GM23338 (cell line): ENCODE data around the gene ADPGK. TPM values are rescaled to one million over a fixed set of nuclear protein-coding genes. Genes with fewer than 3 reads are reported as not detected.
"Not testable (repeated sequence)": the region's sequence is repeated elsewhere in the genome, so short reads cannot be mapped to it uniquely, and the experiment has no call there.

Source experiments
- ATAC-seq: fragments of 200-7000 bp; cut with Tn5 transposase; 3 replicates; pipeline ENCODE4 v1.9.1; 2020
- DNase-seq: peaks from one replicate; pipeline ENCODE4 v3.0.0-alpha.2; 2015; ENCODE audit warnings: low spot score
- H2AFZ ChIP-seq: fragments of 200-600 bp; sonication (generic); 2 replicates; pipeline ENCODE4 v1.8.0; 2016; ENCODE audit warnings: antibody characterized with exemption, mild to moderate bottlenecking, moderate library complexity
- H3F3A ChIP-seq: fragments of 200-600 bp; sonication (generic); replicated peaks from 2 replicates; pipeline ENCODE4 v1.8.0; 2017; ENCODE audit warnings: antibody characterized with exemption, mixed run types, low read depth
- H3K27ac ChIP-seq: fragments of 200-600 bp; sonication (generic); 2 replicates; pipeline ENCODE4 v1.6.1; 2016; ENCODE audit warnings: low read depth
- H3K27me3 ChIP-seq: fragments of 200-600 bp; sonication (generic); 2 replicates; pipeline ENCODE4 v1.8.0; 2016; ENCODE audit warnings: mild to moderate bottlenecking, mixed run types, moderate library complexity; ENCODE audit not compliant: insufficient read depth
- H3K36me3 ChIP-seq: fragments of 200-600 bp; sonication (generic); 2 replicates; pipeline ENCODE4 v1.8.0; 2016; ENCODE audit warnings: mild to moderate bottlenecking; ENCODE audit not compliant: insufficient read depth
- H3K4me1 ChIP-seq: fragments of 200-600 bp; sonication (generic); 2 replicates; pipeline ENCODE4 v1.8.0; 2016; ENCODE audit warnings: mild to moderate bottlenecking, moderate library complexity; ENCODE audit not compliant: insufficient read depth
- H3K4me2 ChIP-seq: fragments of 200-600 bp; sonication (generic); 2 replicates; pipeline ENCODE4 v1.7.1; 2017; ENCODE audit warnings: mixed run types
- H3K4me3 ChIP-seq: fragments of 200-600 bp; sonication (generic); 2 replicates; pipeline ENCODE4 v1.6.1; 2016; ENCODE audit warnings: mixed run types
- H3K79me2 ChIP-seq: fragments of 200-600 bp; sonication (generic); replicated peaks from 2 replicates; pipeline ENCODE4 v1.8.0; 2017; ENCODE audit warnings: mild to moderate bottlenecking; ENCODE audit not compliant: insufficient read depth
- H3K9me2 ChIP-seq: fragments of 200-600 bp; sonication (generic); 2 replicates; pipeline ENCODE4 v1.8.0; 2017; ENCODE audit not compliant: insufficient read depth
- H4K20me1 ChIP-seq: fragments of 200-600 bp; sonication (generic); replicated peaks from 2 replicates; pipeline ENCODE4 v1.8.0; 2017; ENCODE audit warnings: mild to moderate bottlenecking; ENCODE audit not compliant: insufficient read depth
- H3K27ac Mint-ChIP-seq: 2 replicates; pipeline ENCODE4 v1.8.0; 2020; ENCODE audit warnings: inconsistent platforms, mild to moderate bottlenecking, moderate library complexity, mixed read lengths
- H3K27me3 Mint-ChIP-seq: 3 replicates; pipeline ENCODE4 v1.8.0; 2022; ENCODE audit warnings: low read depth, mild to moderate bottlenecking, moderate library complexity, mixed read lengths, inconsistent platforms; ENCODE audit not compliant: insufficient read depth, poor library complexity
- H3K36me3 Mint-ChIP-seq: 3 replicates; pipeline ENCODE4 v1.8.0; 2021; ENCODE audit warnings: low read depth, mild to moderate bottlenecking, inconsistent platforms, moderate library complexity, mixed read lengths
- H3K4me1 Mint-ChIP-seq: 3 replicates; pipeline ENCODE4 v1.8.0; 2020; ENCODE audit warnings: mild to moderate bottlenecking, inconsistent platforms, mixed read lengths
- H3K4me3 Mint-ChIP-seq: 3 replicates; pipeline ENCODE4 v1.8.0; 2021; ENCODE audit warnings: moderate library complexity, mild to moderate bottlenecking, inconsistent platforms, mixed read lengths
- H3K9me3 Mint-ChIP-seq: 3 replicates; pipeline ENCODE4 v1.8.0; 2020; ENCODE audit warnings: moderate library complexity, mild to moderate bottlenecking, inconsistent platforms, mixed read lengths
- CREB1 ChIP-seq: fragments of 250-450 bp; sonication (Bioruptor Pico); IDR thresholded peaks from 2 replicates; pipeline ENCODE4 v1.5.0; 2020; ENCODE audit warnings: low read depth, mild to moderate bottlenecking, moderate library complexity
- EZH2 ChIP-seq: fragments of 200-600 bp; sonication (generic); IDR thresholded peaks from one replicate; pipeline ENCODE4 v1.8.0; 2017; ENCODE audit warnings: antibody characterized with exemption, mild to moderate bottlenecking, low read depth; ENCODE audit not compliant: unreplicated experiment
- EZH2phosphoT487 ChIP-seq: fragments of 200-600 bp; sonication (generic); IDR thresholded peaks from one replicate; pipeline ENCODE4 v1.8.1; 2018; ENCODE audit warnings: antibody characterized with exemption; ENCODE audit not compliant: unreplicated experiment
- JUNB ChIP-seq: IDR thresholded peaks from one replicate; pipeline ENCODE4 v1.6.1; 2016; ENCODE audit warnings: antibody characterized with exemption; ENCODE audit not compliant: unreplicated experiment
- NANOG ChIP-seq: IDR thresholded peaks from 2 replicates; pipeline ENCODE4 v1.6.1; 2016; ENCODE audit warnings: antibody characterized with exemption, borderline replicate concordance
- POLR2AphosphoS5 ChIP-seq: IDR thresholded peaks from 2 replicates; pipeline ENCODE4 v1.6.1; 2016; ENCODE audit warnings: antibody characterized with exemption, low read depth
- STAT1 ChIP-seq: IDR thresholded peaks from one replicate; pipeline ENCODE4 v1.6.1; 2016; ENCODE audit warnings: antibody characterized with exemption; ENCODE audit not compliant: unreplicated experiment
- polyA plus RNA-seq: library from polyadenylated mRNA; unstranded; fragments of >200 nt; fragmentation: Nextera tagmentation; extraction: Ambion mirVana; gene quantifications from 2 replicates; pipeline ENCODE4 v1.2.1, GENCODE V29; 2016
- total RNA-seq: library from RNA; depleted of rRNA; stranded (reverse); fragments of >200 nt; shearing (Covaris generic); gene quantifications from 2 replicates; pipeline ENCODE4 v1.2.3, GENCODE V29; 2014
- TF ChIP-seq, protein P1 (sequence below): IDR thresholded peaks from 2 replicates; pipeline ENCODE4 v1.6.1; 2016; ENCODE audit warnings: antibody characterized with exemption
- TF ChIP-seq, protein P2 (sequence below): fragments of 250-450 bp; sonication (Bioruptor Pico); IDR thresholded peaks from 2 replicates; pipeline ENCODE4 v1.5.0; 2020; ENCODE audit warnings: mild to moderate bottlenecking, moderate library complexity

The ADPGK gene
- total and polyA plus RNA-seq, 2 experiments from 2014 or later, result 21.5 to 57.0 TPM

DNA sequence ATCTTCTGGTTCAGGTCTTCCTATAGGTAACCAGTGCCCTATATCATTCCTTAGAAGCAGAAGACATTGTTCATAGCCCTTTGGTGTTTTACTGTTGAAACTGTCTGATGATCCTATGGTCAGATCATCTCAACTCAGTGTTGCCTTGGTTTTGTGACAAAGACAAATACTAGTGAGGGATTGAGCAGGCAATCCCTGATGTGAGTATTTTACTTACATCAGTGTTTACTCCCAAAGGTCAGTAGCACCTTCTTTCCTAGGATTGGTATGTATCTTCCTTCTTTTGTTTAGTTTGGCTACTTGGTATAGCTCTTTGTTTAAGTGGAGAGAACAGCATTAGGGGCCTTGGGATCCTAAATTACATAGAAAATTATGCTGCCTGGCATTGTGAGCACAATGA, 56.4 kb downstream of the ADPGK start:
- Histone ChIP-seq H3K4me3 (no peak overlapping the region), H3K4me2 (no peak overlapping the region), H3K79me2 (no peaks in the 10 kb centered on the region), H3K4me1 (peaks cover 13% of the 10 kb centered on the region), H3K27me3 (no peaks in the 10 kb centered on the region), H3K27ac (peak overlapping the region; percentile 42; the same call in 1 of the 2 replicates), H3F3A (no peaks in the 10 kb centered on the region), H3K9me2 (no peaks in the 10 kb centered on the region), H4K20me1 (no peaks in the 10 kb centered on the region), H2AFZ (no peak overlapping the region), H3K36me3 (peaks cover 16% of the 10 kb centered on the region; the same call in 1 of the 2 replicates)
- Mint-ChIP-seq H3K4me3 (no peak overlapping the region), H3K4me1 (peaks cover 3% of the 10 kb centered on the region), H3K36me3 (peaks cover 32% of the 10 kb centered on the region), H3K27me3 (peaks cover 4% of the 10 kb centered on the region), H3K9me3 (no peaks in the 10 kb centered on the region; the same call in 2 of the 3 replicates), H3K27ac (no peak overlapping the region)
- TF ChIP-seq POLR2AphosphoS5, result no peak
- no peak for TF ChIP-seq JUNB
- TF ChIP-seq EZH2, result no peak
- no peak for TF ChIP-seq NANOG
- TF ChIP-seq STAT1, result no peak
- no peak for TF ChIP-seq CREB1 (CRISPR knock-in tag)
- TF ChIP-seq, protein P1, sequence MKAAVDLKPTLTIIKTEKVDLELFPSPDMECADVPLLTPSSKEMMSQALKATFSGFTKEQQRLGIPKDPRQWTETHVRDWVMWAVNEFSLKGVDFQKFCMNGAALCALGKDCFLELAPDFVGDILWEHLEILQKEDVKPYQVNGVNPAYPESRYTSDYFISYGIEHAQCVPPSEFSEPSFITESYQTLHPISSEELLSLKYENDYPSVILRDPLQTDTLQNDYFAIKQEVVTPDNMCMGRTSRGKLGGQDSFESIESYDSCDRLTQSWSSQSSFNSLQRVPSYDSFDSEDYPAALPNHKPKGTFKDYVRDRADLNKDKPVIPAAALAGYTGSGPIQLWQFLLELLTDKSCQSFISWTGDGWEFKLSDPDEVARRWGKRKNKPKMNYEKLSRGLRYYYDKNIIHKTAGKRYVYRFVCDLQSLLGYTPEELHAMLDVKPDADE, result no peak
- TF ChIP-seq EZH2phosphoT487, result no peak
- TF ChIP-seq, protein P2, sequence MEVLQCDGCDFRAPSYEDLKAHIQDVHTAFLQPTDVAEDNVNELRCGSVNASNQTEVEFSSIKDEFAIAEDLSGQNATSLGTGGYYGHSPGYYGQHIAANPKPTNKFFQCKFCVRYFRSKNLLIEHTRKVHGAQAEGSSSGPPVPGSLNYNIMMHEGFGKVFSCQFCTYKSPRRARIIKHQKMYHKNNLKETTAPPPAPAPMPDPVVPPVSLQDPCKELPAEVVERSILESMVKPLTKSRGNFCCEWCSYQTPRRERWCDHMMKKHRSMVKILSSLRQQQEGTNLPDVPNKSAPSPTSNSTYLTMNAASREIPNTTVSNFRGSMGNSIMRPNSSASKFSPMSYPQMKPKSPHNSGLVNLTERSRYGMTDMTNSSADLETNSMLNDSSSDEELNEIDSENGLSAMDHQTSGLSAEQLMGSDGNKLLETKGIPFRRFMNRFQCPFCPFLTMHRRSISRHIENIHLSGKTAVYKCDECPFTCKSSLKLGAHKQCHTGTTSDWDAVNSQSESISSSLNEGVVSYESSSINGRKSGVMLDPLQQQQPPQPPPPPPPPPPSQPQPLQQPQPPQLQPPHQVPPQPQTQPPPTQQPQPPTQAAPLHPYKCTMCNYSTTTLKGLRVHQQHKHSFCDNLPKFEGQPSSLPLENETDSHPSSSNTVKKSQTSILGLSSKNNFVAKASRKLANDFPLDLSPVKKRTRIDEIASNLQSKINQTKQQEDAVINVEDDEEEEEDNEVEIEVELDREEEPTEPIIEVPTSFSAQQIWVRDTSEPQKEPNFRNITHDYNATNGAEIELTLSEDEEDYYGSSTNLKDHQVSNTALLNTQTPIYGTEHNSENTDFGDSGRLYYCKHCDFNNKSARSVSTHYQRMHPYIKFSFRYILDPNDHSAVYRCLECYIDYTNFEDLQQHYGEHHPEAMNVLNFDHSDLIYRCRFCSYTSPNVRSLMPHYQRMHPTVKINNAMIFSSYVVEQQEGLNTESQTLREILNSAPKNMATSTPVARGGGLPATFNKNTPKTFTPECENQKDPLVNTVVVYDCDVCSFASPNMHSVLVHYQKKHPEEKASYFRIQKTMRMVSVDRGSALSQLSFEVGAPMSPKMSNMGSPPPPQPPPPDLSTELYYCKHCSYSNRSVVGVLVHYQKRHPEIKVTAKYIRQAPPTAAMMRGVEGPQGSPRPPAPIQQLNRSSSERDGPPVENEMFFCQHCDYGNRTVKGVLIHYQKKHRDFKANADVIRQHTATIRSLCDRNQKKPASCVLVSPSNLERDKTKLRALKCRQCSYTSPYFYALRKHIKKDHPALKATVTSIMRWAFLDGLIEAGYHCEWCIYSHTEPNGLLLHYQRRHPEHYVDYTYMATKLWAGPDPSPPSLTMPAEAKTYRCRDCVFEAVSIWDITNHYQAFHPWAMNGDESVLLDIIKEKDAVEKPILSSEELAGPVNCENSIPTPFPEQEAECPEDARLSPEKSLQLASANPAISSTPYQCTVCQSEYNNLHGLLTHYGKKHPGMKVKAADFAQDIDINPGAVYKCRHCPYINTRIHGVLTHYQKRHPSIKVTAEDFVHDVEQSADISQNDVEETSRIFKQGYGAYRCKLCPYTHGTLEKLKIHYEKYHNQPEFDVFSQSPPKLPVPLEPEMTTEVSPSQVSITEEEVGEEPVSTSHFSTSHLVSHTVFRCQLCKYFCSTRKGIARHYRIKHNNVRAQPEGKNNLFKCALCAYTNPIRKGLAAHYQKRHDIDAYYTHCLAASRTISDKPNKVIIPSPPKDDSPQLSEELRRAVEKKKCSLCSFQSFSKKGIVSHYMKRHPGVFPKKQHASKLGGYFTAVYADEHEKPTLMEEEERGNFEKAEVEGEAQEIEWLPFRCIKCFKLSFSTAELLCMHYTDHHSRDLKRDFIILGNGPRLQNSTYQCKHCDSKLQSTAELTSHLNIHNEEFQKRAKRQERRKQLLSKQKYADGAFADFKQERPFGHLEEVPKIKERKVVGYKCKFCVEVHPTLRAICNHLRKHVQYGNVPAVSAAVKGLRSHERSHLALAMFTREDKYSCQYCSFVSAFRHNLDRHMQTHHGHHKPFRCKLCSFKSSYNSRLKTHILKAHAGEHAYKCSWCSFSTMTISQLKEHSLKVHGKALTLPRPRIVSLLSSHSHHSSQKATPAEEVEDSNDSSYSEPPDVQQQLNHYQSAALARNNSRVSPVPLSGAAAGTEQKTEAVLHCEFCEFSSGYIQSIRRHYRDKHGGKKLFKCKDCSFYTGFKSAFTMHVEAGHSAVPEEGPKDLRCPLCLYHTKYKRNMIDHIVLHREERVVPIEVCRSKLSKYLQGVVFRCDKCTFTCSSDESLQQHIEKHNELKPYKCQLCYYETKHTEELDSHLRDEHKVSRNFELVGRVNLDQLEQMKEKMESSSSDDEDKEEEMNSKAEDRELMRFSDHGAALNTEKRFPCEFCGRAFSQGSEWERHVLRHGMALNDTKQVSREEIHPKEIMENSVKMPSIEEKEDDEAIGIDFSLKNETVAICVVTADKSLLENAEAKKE, result no peak
- DNase-seq (no peak), ATAC-seq (no peak)

DNA sequence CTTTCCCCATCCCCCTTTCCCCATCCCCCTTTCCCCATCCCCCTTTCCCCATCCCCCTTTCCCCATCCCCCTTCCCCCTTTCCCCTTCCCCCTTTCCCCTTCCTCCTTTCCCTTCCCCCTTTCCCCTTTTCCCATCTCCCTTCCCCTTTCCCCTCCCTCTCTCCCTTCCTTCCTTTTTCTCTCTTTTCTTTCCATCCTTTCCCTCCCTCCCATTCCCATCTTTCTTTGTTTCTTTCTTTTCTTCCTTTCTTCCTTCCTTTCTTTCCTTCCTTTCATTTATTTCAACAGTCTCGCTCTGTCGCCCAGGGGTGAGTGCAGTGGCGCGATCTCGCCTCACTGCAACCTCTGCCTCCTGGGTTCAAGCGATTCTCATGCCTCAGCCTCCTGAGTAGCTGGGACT, 57.7 kb downstream of the ADPGK start:
- H3K27me3 ChIP-seq, H3K4me1 Mint-ChIP-seq, ATAC-seq, H3K9me3 Mint-ChIP-seq, H3K4me2 ChIP-seq, H3K79me2 ChIP-seq, H2AFZ ChIP-seq, H3K4me3 Mint-ChIP-seq, H3K27me3 Mint-ChIP-seq, H3K27ac Mint-ChIP-seq, H3K27ac ChIP-seq, H4K20me1 ChIP-seq, H3F3A ChIP-seq, H3K4me3 ChIP-seq, H3K9me2 ChIP-seq, H3K36me3 ChIP-seq, DNase-seq: not testable (repeated sequence)
- H3K4me1 ChIP-seq, result peaks cover 13% of the 10 kb centered on the region
- peaks cover 24% of the 10 kb centered on the region; the same call in 2 of the 3 replicates for H3K36me3 Mint-ChIP-seq
